Measurements from ENCODE around the gene DOCK4. TPM values are rescaled to one million over a fixed set of nuclear protein-coding genes. Genes with fewer than 3 reads are reported as not detected.

Gene DOCK4
- total RNA-seq, 1 experiment from 2014 or later, result 4.9 TPM

GRCh38 chr7:111954056-111954455 lies 252.1 kb downstream of the DOCK4 start:
- no peaks in the 10 kb centered on the region for H4K20me1 ChIP-seq (ENCODE audit: control insufficient read depth, insufficient read depth, insufficient read length)
- Mint-ChIP-seq H3K27ac (peak overlapping the region in 2 of 3 experiments; percentile 9 to 33; a peak in 1 of 7 replicates), H3K36me3 (ENCODE audit: insufficient read depth in 1 of 3, low read depth in 3 of 3) (peaks cover 0 to 2% (median 0%) of the 10 kb centered on the region in 3 experiments; a peak in 2 of 7 replicates), H3K27me3 (ENCODE audit: low read depth) (no peaks in the 10 kb centered on the region), H3K4me1 (peaks cover 11 to 21% of the 10 kb centered on the region in 2 experiments; a peak in 3 of 4 replicates), H3K4me3 (no peak overlapping the region), H3K9me3 (no peaks in the 10 kb centered on the region)
- H3K56ac ChIP-seq (ENCODE audit: insufficient read length, low read depth, low read length), result no peak overlapping the region
- H2AFZ ChIP-seq (ENCODE audit: low read length), result no peak overlapping the region
- no peaks in the 10 kb centered on the region for H3K79me2 ChIP-seq (ENCODE audit: insufficient read depth, low read length)
- no peak overlapping the region for H4K8ac ChIP-seq (replicated peaks; ENCODE audit: insufficient read length, low read depth, low read length)
- H4K5ac ChIP-seq (ENCODE audit: insufficient read length, low read depth, low read length), result no peak overlapping the region
- H3K4me2 ChIP-seq (ENCODE audit: insufficient read depth, insufficient read length, low read length), result no peak overlapping the region
- H3K4ac ChIP-seq (ENCODE audit: low read depth, low read length), result no peak overlapping the region
- H3K23me2 ChIP-seq (ENCODE audit: insufficient read length, low read depth, low read length, poor library complexity, severe bottlenecking), result no peaks in the 10 kb centered on the region
- no peaks in the 10 kb centered on the region; the same call in 1 of the 2 replicates for H3K4me1 ChIP-seq (ENCODE audit: insufficient read depth, low read length)
- H3K79me1 ChIP-seq (ENCODE audit: insufficient read depth, low read depth, low read length, poor library complexity, severe bottlenecking), result no peaks in the 10 kb centered on the region
- H3K27ac ChIP-seq (ENCODE audit: insufficient read length, low read depth, low read length), result no peak overlapping the region
- H4K91ac ChIP-seq (ENCODE audit: insufficient read length, low read depth, low read length), result no peak overlapping the region
- no CpG with 5 or more reads among the region's 5 CpGs for WGBS (ENCODE audit: extremely low coverage, insufficient read length, low lambda C conversion rate)
- DNase-seq, result no peak
- H2BK5ac ChIP-seq (ENCODE audit: insufficient read length, low read length), result no peak overlapping the region
- H3K18ac ChIP-seq (ENCODE audit: insufficient read length, low read depth, low read length), result no peak overlapping the region
- no peaks in the 10 kb centered on the region for H3K9me3 ChIP-seq (ENCODE audit: control insufficient read depth, low read depth, low read length)
- no peak overlapping the region for H2BK12ac ChIP-seq (ENCODE audit: insufficient read length, low read depth, low read length)
- H2BK120ac ChIP-seq (ENCODE audit: low read depth, low read length, poor library complexity, severe bottlenecking), result no peak overlapping the region
- no peak overlapping the region for H2BK20ac ChIP-seq (ENCODE audit: low read depth, low read length, poor library complexity, severe bottlenecking)
- no peak overlapping the region for H2BK15ac ChIP-seq (ENCODE audit: low read depth, low read length)
- H3K14ac ChIP-seq (ENCODE audit: insufficient read depth, low read length), result no peak overlapping the region
- no peak overlapping the region for H3K23ac ChIP-seq (ENCODE audit: insufficient read length, low read depth, low read length)
- no peak overlapping the region for H3T11ph ChIP-seq (ENCODE audit: low read length)
- H3K9ac ChIP-seq (ENCODE audit: extremely low read depth, insufficient read length, low read length), result no peak overlapping the region
- TF ChIP-seq, protein P1, sequence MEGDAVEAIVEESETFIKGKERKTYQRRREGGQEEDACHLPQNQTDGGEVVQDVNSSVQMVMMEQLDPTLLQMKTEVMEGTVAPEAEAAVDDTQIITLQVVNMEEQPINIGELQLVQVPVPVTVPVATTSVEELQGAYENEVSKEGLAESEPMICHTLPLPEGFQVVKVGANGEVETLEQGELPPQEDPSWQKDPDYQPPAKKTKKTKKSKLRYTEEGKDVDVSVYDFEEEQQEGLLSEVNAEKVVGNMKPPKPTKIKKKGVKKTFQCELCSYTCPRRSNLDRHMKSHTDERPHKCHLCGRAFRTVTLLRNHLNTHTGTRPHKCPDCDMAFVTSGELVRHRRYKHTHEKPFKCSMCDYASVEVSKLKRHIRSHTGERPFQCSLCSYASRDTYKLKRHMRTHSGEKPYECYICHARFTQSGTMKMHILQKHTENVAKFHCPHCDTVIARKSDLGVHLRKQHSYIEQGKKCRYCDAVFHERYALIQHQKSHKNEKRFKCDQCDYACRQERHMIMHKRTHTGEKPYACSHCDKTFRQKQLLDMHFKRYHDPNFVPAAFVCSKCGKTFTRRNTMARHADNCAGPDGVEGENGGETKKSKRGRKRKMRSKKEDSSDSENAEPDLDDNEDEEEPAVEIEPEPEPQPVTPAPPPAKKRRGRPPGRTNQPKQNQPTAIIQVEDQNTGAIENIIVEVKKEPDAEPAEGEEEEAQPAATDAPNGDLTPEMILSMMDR (conservative IDR thresholded peaks at IDR 0.05), result no peak
- no peak overlapping the region for H2AK5ac ChIP-seq (ENCODE audit: insufficient read length, low read length)
- no peaks in the 10 kb centered on the region for H3K27me3 ChIP-seq (ENCODE audit: insufficient read depth, low read length)
